ENCODE results near the gene ADAMTS17. TPM values are rescaled to one million over a fixed set of nuclear protein-coding genes. Genes with fewer than 3 reads are reported as not detected.

Gene ADAMTS17
- total RNA-seq, 1 donor from 2014 or later: 2.1 TPM

- intact Hi-C loops (cut with micrococcal nuclease): loop anchor here (10.0 kb wide), 1 partner anchor 46 kb away; no protein-coding TSS in a partner anchor
Measured at GRCh38 chr15:100059094-100059493, 282.7 kb downstream of the ADAMTS17 start.

DNA sequence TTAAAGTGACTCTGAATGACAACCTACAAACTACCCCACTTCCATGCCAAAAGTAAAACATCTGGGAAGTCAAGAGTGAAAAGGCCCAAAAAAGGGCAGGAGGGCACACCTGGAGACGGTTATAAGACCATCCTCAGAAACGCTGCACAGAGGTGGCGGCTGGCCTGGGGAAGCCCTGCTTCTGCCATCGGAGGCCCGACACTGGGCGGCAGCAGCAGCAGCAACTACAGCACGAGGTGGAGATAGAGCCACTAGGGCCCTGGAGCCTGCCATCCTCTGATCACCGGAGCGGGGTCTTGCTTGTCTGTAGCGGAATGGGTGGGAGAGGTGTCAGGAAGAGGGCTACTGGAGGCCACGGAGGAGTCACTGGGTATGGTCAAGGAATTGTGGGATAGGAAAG, 283.3 kb downstream of the ADAMTS17 start:
- intact Hi-C loops (cut with micrococcal nuclease): loop anchor here (10.0 kb wide), 1 partner anchor 46 kb away; no protein-coding TSS in a partner anchor

DNA sequence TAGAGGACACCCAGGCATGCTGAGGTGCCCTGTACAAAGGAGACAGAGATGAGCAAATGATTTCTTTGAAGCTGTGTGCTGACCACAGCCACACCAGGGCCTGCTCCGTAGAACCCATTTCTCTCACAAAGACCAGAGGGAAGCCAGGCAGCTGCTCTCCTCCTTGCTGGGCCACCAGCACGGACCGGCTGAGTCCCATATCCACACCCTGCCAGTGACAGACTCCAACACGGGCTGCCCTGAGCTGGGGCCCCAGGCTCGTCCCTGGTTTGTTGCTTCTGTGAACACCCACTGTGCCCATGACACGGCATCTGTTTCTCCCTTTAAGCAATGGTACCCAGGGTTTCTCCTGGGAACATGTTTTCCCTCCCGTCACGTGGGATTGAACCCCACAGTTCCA, 284.5 kb downstream of the ADAMTS17 start:
- intact Hi-C loops (cut with micrococcal nuclease): loop anchor here (10.0 kb wide), 1 partner anchor 48 kb away; no protein-coding TSS in a partner anchor

DNA sequence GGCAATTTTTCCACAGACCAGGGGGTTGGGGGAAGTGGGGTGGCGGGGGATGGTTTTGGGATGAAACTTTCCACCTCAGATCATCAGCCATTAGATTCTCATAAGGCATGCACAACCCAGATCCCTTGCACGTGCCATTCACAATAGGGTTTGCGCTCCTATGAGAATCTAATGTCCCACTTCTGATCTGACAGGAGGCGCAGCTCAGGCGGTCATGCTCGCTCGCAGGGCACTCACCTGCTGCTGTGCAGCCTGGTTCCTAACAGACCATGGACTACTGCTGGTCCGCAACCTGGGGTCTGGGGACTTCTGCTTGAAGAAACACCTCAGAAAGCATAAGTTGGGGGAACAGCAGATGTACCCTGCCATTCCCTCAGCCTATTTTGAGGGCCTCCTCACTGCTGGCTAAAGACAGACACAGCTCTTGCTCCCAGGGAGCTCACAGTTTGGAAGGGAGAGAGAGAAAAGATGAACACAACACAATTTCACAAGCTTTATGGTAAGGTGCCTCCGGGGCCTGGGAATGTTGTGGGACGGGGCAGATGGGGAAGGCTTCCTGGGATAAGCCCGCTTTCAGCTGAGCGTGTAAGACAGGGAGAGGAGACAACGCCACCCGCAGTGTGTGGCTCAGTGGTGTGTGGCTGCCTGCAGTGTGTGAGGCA, 285.2 kb downstream of the ADAMTS17 start:
- intact Hi-C loops (cut with micrococcal nuclease): loop anchor here (10.0 kb wide), 1 partner anchor 48 kb away; no protein-coding TSS in a partner anchor

DNA sequence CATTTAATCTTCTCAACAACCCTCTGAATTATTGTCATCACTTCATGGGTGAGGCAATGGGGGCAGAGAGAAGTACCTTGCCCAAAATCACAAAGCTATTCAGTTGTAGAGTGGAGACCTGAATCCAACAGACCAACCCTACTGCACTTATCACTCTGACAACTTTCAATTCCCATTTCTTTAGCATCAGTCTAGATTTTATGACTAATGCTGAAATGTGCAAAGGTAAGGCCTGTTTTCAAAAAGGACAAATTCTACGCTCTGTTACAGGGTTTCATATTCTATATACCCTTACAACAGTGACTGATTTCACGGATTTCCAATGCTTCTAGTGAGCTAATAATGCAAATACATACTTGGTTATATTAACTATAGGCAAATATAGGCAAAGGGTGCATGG, 286.0 kb downstream of the ADAMTS17 start:
- intact Hi-C loops (cut with micrococcal nuclease): loop anchor here (10.0 kb wide), 1 partner anchor 49 kb away; no protein-coding TSS in a partner anchor

- intact Hi-C loops (cut with micrococcal nuclease): loop anchor here (10.0 kb wide), 1 partner anchor 50 kb away; no protein-coding TSS in a partner anchor
Measured at GRCh38 chr15:100054539-100054938, 287.2 kb downstream of the ADAMTS17 start.

GRCh38 chr15:100053474-100054121, 288.2 kb downstream of the ADAMTS17 start:
- intact Hi-C loops (cut with micrococcal nuclease): loop anchor here (10.0 kb wide), 1 partner anchor 51 kb away; no protein-coding TSS in a partner anchor

DNA sequence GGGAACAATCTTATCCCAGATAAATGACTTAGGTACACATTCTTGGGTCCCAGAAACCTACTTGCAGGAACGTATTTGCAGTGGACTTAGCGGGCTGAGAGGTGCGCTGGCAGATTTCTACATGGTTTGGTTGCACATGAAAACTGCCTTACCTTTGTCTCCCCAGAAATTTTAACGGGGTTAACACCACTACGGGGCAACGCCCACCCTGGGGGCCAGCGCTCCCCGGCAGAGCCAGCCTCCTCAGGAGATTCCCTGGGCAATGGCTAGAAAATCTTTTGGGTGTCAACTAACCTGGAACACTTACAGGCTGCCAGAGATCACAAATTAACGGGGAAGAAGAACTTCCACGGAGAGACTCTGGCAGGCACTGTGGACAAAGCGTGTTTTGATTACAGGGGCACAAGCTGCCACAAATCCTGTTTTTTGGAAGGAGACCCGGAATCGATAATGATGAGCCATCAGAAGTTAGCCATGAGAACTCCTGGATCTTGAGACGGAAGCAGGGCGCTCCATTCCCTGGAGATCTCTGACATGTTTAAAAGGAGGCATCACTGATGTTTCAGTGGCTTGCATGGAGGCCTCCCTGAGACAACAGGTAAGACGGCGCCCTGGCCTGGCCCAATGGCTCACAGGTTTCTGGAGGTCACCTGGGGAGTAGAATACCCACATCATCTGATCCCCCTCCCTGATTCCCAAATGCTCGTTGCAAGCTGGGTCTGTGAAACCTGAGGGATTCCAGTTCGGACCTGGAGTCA, 288.9 kb downstream of the ADAMTS17 start:
- intact Hi-C loops (cut with micrococcal nuclease): loop anchor here (10.0 kb wide), 1 partner anchor 52 kb away; no protein-coding TSS in a partner anchor

DNA sequence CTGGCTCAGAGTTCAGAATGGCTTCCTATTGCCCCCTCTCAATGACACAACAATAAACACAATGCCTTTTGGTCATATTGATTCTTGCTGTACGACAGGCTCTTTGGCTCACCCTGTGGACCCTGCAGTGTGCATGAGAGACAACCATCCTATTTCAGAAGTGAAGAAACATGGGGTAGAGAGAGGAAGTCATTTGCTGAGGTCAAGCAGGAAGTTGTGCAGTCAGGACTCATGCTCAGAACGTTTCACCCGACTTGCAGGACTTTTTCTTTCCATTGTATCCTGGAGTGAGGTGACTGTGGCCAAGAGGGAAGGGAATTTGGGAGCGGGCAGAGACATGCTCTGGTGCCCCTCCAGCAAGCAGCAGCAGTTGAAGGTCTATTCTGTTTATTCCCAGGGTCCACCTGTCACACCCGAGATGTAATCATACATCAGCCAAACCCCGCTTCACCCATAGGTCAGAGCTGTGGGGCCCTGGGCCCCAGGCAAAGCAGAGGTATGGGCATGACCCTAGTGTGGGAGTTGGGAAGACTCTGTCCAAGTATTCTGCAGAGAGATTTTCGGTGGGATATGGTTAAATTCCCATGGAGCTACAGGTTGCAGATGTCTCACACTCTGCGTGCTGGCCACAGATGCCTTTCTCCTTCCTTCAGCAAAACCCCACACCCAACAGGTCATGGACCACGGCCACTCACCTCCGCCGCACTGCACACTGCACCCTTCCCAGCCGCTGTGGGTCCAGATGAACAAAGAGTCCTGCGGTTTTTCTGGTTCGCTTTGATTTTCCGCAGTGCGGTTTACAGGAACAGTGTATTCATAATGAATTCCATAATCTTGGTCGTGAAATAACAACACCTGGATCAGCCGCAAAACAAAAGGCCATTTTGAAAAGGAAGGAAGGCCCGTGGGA, 290.6 kb downstream of the ADAMTS17 start:
- intact Hi-C loops (cut with micrococcal nuclease): loop anchor here (10.0 kb wide), 1 partner anchor 54 kb away; no protein-coding TSS in a partner anchor

DNA sequence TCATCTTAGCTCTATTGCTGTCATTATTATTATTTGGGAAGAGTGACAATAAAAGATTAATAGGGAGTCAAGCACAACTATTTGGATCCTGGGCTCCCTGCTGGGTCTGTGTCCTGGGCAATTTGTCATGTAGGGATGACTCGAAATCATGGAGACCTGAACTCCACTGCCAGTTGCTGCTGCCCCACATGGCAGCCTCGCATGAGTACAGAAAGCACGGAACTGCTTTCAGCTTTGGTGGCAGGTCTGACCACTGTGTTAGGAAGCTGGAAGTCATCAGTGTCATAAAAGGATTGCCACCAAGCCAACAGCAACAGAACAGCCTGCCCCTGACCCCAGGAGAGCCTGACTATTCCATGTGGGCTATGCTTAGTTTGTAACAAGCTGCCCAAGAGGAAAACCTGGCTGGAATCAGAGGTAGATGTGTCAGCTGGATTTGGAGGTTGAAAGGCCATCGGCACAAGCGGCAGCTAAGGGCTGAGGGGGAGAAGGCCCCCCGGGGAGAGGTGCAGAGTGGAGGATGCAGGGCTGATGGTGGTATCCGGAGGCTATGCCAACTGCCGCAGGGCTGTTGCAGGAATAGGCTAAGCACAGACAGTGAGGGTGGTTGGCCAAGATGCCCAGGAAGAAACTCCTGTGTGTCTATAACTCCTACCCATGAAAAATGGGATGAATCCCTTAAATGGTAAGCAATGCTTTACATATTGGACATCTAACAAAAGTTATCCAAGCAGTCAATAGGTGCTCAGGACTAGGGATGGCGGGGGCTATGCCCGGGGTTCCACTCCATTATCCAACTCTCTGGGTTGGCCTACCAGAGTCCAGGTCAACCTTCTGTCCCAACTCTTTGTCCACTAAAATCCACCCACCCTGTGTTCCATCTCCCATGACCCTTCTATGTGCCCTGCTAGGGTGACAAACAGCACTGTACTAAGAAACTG, 291.6 kb downstream of the ADAMTS17 start:
- intact Hi-C loops (cut with micrococcal nuclease): loop anchor here (10.0 kb wide), 1 partner anchor 55 kb away; no protein-coding TSS in a partner anchor

DNA sequence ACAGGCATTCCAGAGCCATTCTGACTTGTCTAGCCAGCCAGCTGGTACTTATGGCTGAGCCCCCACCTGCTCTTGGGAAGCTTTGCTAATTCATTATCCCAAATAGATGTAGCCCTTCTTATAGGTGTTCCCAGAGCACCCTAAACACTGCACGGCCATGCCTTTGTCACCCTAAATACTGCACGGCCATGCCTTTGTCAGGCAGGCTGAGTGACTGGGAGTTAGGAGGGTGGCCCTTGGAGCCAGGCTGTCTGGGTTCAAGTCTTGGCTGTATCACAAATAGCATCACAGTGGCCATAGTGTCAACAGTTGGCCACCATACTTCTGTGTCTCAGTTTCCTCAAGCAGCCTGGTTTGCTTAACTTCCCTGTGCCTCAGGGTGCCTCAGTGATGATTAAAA, 292.3 kb downstream of the ADAMTS17 start:
- intact Hi-C loops (cut with micrococcal nuclease): no loop called here

DNA sequence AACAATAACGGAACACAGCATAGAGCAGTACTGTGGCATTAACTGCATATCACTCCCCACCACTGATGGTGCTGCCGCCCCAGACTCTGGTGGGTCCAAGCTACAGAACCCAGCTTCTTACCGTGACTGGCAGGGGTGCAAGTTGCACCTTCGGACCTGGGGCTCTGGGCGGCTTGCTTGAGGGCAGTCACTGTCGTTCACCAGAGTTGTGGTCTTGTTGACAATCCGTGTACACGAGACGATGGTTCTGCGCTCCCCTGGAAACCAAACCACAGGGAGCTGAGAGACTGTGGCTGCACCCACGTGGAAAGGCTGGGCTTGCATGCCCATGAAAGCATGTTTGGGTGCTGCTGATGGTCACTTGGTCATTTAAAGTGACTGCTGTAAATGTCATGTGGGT, 293.0 kb downstream of the ADAMTS17 start:
- intact Hi-C loops (cut with micrococcal nuclease): no loop called here

DNA sequence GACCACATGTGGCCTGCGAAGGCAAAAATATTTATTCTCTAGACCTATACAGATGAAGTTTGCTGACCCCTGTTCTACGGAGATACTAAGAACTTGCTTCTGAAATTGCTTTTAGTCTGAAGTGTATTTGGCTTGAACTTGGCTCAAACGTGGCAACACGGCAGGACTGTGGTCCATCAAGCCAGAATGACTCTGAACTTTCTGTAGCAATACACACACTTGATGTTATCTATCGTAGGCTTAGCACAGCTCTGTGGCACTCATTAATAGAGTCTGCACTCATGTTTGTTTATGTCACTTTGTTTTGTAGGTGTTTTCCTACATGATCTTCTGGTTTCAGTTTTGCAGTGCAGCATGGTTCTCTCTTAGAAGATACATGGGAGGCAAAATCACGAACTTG, 298.1 kb downstream of the ADAMTS17 start:
- intact Hi-C loops (cut with micrococcal nuclease): no loop called here

- intact Hi-C loops (cut with micrococcal nuclease): no loop called here
Measured at GRCh38 chr15:100043068-100043641, 298.6 kb downstream of the ADAMTS17 start.

DNA sequence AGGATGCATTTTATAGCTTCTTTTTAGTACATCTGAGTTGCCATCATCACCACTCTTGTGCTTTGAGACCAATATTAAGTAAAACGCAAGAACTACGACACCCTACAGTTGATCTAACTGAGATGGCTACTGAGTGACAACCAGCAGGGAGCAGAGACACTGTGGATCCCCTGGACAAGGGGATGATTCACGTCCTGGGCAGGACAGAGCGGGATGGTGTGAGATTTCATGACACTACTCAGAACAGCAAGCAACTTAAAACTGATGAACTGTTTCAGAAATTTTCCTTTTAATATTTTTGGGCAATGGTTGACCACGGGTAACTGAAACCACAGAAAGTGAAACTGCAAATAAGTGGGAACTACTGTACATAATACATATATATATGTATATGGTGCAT, 299.2 kb downstream of the ADAMTS17 start:
- intact Hi-C loops (cut with micrococcal nuclease): no loop called here

GRCh38 chr15:100041127-100041828, 300.5 kb downstream of the ADAMTS17 start:
- intact Hi-C loops (cut with micrococcal nuclease): no loop called here

DNA sequence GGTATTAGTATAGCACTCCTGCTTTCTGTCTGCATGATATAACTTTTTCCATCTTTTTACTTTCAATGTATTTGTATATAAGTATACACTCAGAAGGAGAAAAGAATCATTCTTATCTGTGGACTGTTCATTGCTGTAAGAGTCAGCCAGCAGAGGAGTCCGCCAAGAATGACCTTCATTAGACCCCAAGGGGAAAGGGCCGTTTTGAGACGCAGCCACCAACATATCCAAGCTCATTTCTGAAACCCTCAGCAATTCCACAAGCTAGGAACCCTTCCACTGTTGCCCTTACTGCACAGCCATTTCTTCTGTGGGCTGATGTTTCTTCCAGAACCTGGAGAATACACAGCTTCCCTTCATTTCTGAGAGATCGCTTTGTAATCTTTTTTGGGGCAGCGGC, 301.8 kb downstream of the ADAMTS17 start:
- intact Hi-C loops (cut with micrococcal nuclease): no loop called here

GRCh38 chr15:100038736-100039135, 303.0 kb downstream of the ADAMTS17 start:
- intact Hi-C loops (cut with micrococcal nuclease): no loop called here
